T-cell (primary cell): ENCODE measurements around the gene TIPIN. TPM values are rescaled to one million over a fixed set of nuclear protein-coding genes. Genes with fewer than 3 reads are reported as not detected.
A peak's percentile ranks its signal among the peaks of the same experiment; 100 is the strongest.

Experiments used
- ATAC-seq, 4 experiments: fragments of 200-7000 bp in 3 of 4; fragments of 150-1000 bp in 1 of 4; cut with Tn5 transposase; replicated peaks in 1 of 4; 1 replicate in 3 of 4; 2 replicates in 1 of 4; pipeline ENCODE4 v1.10.0; 2021; ENCODE audit warnings: moderate library complexity in 3 of 4, mild to moderate bottlenecking in 2 of 4, moderate number of reproducible peaks in 1 of 4
- CTCF ChIA-PET, 2 donors: fragments of 300-600 bp; sonication (Branson Sonifier 250); formaldehyde crosslinking; loops; one replicate each; lab custom pipeline; 2022; ENCODE audit warnings: antibody characterized with exemption in 2 of 2; lab: Charles Lee
- POLR2A ChIA-PET, 2 donors: fragments of 300-600 bp; sonication (Branson Sonifier 250); formaldehyde crosslinking; loops; one replicate each; lab custom pipeline; 2022; ENCODE audit warnings: antibody characterized with exemption in 2 of 2; lab: Charles Lee
- DNase-seq, 35 experiments: peaks; one replicate each; pipeline versions ENCODE4 v3.0.0 to v3.0.0-alpha.2; 2013 to 2023
- H3K27ac ChIP-seq: one replicate; pipeline ENCODE4 v1.5.1; 2013; ENCODE audit warnings: low read length
- H3K27me3 ChIP-seq, 2 experiments: replicated peaks in 1 of 2; 1 replicate in 1 of 2; 2 replicates in 1 of 2; pipeline versions ENCODE4 v1.6.1 to v1.7.0; 2013; ENCODE audit warnings: low read length in 1 of 2, mixed read lengths in 1 of 2; ENCODE audit not compliant: control insufficient read depth in 2 of 2, insufficient read depth in 2 of 2; ENCODE audit errors: extremely low read depth in 1 of 2
- H3K36me3 ChIP-seq, 2 donors: 1 replicate in 1 of 2; 2 replicates in 1 of 2; pipeline versions ENCODE4 v1.6.1 to v1.7.0; 2013; ENCODE audit warnings: low read length in 1 of 2; ENCODE audit not compliant: control insufficient read depth in 2 of 2, insufficient read depth in 1 of 2; ENCODE audit errors: extremely low read depth in 1 of 2
- H3K4me1 ChIP-seq, 2 experiments: 1 replicate in 1 of 2; 2 replicates in 1 of 2; pipeline versions ENCODE4 v1.6.1 to v1.7.0; 2013; ENCODE audit warnings: low read length in 2 of 2, mixed read lengths in 1 of 2; ENCODE audit not compliant: insufficient read depth in 2 of 2, control insufficient read depth in 1 of 2; ENCODE audit errors: extremely low read depth in 1 of 2
- H3K4me3 ChIP-seq, 2 donors: 1 replicate in 1 of 2; 2 replicates in 1 of 2; pipeline versions ENCODE4 v1.5.1 to v1.7.0; 2013; ENCODE audit warnings: mild to moderate bottlenecking in 2 of 2, low read length in 1 of 2, moderate library complexity in 1 of 2; ENCODE audit not compliant: control insufficient read depth in 1 of 2; ENCODE audit errors: extremely low read depth in 1 of 2
- H3K9me3 ChIP-seq: 2 replicates; pipeline ENCODE4 v1.7.0; 2013
- H3K27ac Mint-ChIP-seq, 2 donors: one replicate each; pipeline ENCODE4 v1.8.0; 2020 to 2021; ENCODE audit warnings: mild to moderate bottlenecking in 2 of 2, mixed read lengths in 2 of 2
- H3K27me3 Mint-ChIP-seq, 2 donors: one replicate each; pipeline ENCODE4 v1.8.0; 2021 to 2022; ENCODE audit warnings: mixed read lengths in 2 of 2
- H3K36me3 Mint-ChIP-seq: one replicate; pipeline ENCODE4 v1.8.0; 2021; ENCODE audit warnings: mixed read lengths
- H3K4me1 Mint-ChIP-seq, 3 donors: one replicate each; pipeline ENCODE4 v1.8.0; 2020 to 2022; ENCODE audit warnings: mixed read lengths in 3 of 3, mild to moderate bottlenecking in 1 of 3
- H3K4me3 Mint-ChIP-seq, 3 donors: one replicate each; pipeline ENCODE4 v1.8.0; 2020 to 2022; ENCODE audit warnings: mild to moderate bottlenecking in 3 of 3, mixed read lengths in 3 of 3, moderate library complexity in 3 of 3
- H3K9me3 Mint-ChIP-seq, 3 donors: one replicate each; pipeline ENCODE4 v1.8.0; 2020 to 2022; ENCODE audit warnings: mixed read lengths in 3 of 3
- WGBS: methylation state at CpG from one replicate; pipeline ENCODE4 v1.1.5; 2013; ENCODE audit warnings: missing lambda C conversion rate; ENCODE audit not compliant: insufficient coverage; 5-methylcytosine and 5-hydroxymethylcytosine counted together
- total RNA-seq, 35 experiments: library from RNA in 6 of 35; stranded (reverse) in 6 of 35; fragments of 120-200 nt in 1 of 35; gene quantifications; one replicate each; pipeline versions ENCODE4 v1.2.1 to v1.2.4 and lab custom pipeline; 2013 to 2026

Gene TIPIN
- total RNA-seq, 5 donors from 2014 or later (not counting 1 experiment from before 2014, with no cell fraction given): 3.6 to 8.4 (median 6.6) TPM

DNA sequence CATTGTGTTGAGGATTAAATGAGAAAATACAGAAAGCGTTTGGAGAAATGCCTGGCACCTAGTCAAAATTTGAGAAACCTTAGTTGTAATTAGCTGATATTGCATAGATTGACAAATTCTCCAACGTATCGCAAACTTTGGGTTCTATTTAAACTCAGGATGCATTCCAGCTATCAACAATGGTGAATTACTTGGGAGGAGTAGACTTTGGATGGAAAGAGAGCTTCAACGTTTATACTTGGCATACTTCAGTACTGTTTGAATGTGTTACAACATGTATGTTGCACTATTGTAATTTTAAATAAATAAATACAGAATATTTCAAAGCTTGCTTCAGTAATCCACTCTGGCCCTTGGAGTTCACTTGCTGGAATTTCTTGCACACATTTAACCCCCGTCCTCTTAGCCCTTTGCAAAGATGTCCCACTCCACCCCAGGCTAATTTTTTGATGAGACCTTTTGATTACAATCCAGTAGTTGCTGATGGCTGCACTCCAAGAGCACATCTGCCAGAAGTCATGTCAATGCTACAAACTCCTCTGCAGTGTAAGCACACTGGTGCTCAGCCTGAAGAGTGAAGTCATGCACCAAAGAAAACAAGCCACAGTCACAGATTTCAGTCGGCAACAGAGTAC lies 67.8 kb downstream of the TIPIN start:
- H3K27ac Mint-ChIP-seq: no peak overlapping the region
- WGBS: 67% methylated on average over 1 of the region's 6 CpGs

DNA sequence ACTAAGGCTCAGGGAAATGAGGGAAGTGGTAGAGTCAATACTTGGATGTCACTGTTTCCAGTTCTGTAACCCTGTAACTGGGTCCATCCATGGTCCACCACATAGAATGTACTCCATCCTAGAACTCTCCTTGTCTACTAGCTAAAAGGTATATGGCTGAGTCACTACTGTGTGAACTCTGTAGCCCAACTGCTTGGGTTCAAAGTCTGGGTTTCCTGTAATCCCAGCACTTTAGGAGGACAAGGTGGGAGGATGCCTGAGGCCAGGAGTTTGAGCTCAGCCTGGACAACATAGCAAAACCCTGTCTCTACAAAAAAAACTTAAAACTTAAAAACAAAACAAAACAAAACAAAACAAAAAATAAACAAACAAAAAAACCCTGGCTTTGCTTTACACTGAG lies 68.4 kb downstream of the TIPIN start:
- Mint-ChIP-seq H3K9me3 (no peaks in the 10 kb centered on the region), H3K4me1 (peaks cover 21 to 28% (median 27%) of the 10 kb centered on the region in 3 donors), H3K27ac (no peak overlapping the region), H3K36me3 (no peaks in the 10 kb centered on the region), H3K4me3 (no peak overlapping the region), H3K27me3 (no peaks in the 10 kb centered on the region)
- H3K27ac ChIP-seq: no peak overlapping the region
- no peaks in the 10 kb centered on the region for H3K27me3 ChIP-seq
- POLR2A ChIA-PET: interaction anchor here in 1 of 2 donors (0.7 kb wide), 1 partner anchor 210 kb away, joined by 3 read pairs; the partner anchor contains the start of gene SNAPC5
- H3K9me3 ChIP-seq: no peaks in the 10 kb centered on the region
- H3K4me1 ChIP-seq: peaks cover 5 to 22% of the 10 kb centered on the region in 2 experiments
- no peak for DNase-seq
- H3K4me3 ChIP-seq: no peak overlapping the region
- CTCF ChIA-PET: interaction anchor here (0.7 to 1.9 kb wide), 2 partner anchors 23 to 650 kb away, joined by 3 to 5 read pairs; no protein-coding TSS in a partner anchor
- H3K36me3 ChIP-seq: no peaks in the 10 kb centered on the region
- ATAC-seq: no peak

More for the DNA sequence above, 67.8 kb downstream of the TIPIN start:
- no peak overlapping the region for H3K27ac ChIP-seq
- H3K9me3 Mint-ChIP-seq: no peaks in the 10 kb centered on the region
- POLR2A ChIA-PET: interaction anchor here (0.6 to 0.7 kb wide), 2 partner anchors 119 to 984 kb away, joined by 3 to 6 read pairs; partner anchors contain the start of gene RNU5B-1 (in 1 of the 2)
- H3K4me3 ChIP-seq: no peak overlapping the region
- no peaks in the 10 kb centered on the region for H3K9me3 ChIP-seq
- ATAC-seq (no peak), DNase-seq (no peak)
- no peak overlapping the region for H3K4me3 Mint-ChIP-seq
- peaks cover 21 to 28% (median 27%) of the 10 kb centered on the region in 3 donors for H3K4me1 Mint-ChIP-seq
- H3K36me3 ChIP-seq: no peaks in the 10 kb centered on the region
- peaks cover 5 to 23% of the 10 kb centered on the region in 2 experiments for H3K4me1 ChIP-seq
- H3K27me3 ChIP-seq: no peaks in the 10 kb centered on the region
- no peaks in the 10 kb centered on the region for H3K36me3 Mint-ChIP-seq
- H3K27me3 Mint-ChIP-seq: no peaks in the 10 kb centered on the region
- CTCF ChIA-PET: interaction anchor here in 1 of 2 donors (0.6 to 1.9 kb wide), 2 partner anchors 618 to 651 kb away, joined by 3 to 5 read pairs; no protein-coding TSS in a partner anchor

DNA sequence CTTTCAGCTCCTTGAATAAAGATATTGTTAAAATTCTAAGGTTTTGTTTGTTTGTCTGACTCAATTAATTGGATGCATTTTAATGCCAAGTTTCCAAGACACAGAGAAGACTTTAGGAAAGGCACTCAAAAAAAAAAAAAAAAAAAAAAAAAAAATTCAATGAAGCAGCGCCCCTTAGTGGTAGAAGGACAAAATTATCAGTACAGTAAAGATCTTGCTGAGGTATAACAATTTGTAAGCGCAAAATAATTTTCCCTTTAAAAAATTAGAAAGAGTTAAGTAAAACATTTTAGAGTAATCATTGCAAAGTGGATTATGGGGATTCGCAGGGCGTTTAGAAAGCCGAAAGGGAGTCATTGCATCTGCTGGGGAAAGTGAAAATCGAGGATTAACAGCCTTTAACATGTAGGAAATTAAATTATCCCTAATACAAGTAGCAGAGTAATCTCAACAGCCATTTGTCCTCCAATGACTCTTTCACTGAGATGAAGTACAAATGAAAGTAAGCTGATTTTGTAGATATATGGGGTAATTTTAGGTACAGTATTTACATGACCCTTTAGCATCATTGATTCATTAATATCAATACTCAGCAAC lies 68.9 kb downstream of the TIPIN start:
- no peak for ATAC-seq
- POLR2A ChIA-PET: interaction anchor here (0.6 to 0.7 kb wide), 3 partner anchors 15 to 732 kb away, joined by 3 to 5 read pairs (median 5); partner anchors contain the start of gene SNAPC5 (in 1 of the 2)
- peaks cover 17 to 26% (median 25%) of the 10 kb centered on the region in 3 donors for H3K4me1 Mint-ChIP-seq
- H3K36me3 Mint-ChIP-seq: no peaks in the 10 kb centered on the region
- H3K27ac Mint-ChIP-seq: no peak overlapping the region
- H3K9me3 ChIP-seq: no peaks in the 10 kb centered on the region
- no peak overlapping the region for H3K4me3 ChIP-seq
- peak in 1 of 35 experiments; percentile 57 for DNase-seq
- H3K27me3 Mint-ChIP-seq: no peaks in the 10 kb centered on the region
- no peak overlapping the region for H3K27ac ChIP-seq
- WGBS: no CpG with 5 or more reads among the region's 6 CpGs
- no peak overlapping the region for H3K4me3 Mint-ChIP-seq
- H3K9me3 Mint-ChIP-seq: no peaks in the 10 kb centered on the region
- no peaks in the 10 kb centered on the region for H3K36me3 ChIP-seq
- H3K27me3 ChIP-seq: no peaks in the 10 kb centered on the region
- CTCF ChIA-PET: interaction anchor here (0.5 to 1.9 kb wide), 4 partner anchors 22 to 769 kb away, joined by 3 to 6 read pairs (median 4); no protein-coding TSS in a partner anchor
- peaks cover 3 to 16% of the 10 kb centered on the region in 2 experiments for H3K4me1 ChIP-seq

Other genes with a start within 250 kb of the TIPIN start
- under 1 TPM in 1 of 5 donors, not detected in 4; 0.20 TPM for gene MEGF11, start 102.9 kb downstream of the TIPIN start, total RNA-seq
- gene DIS3L, start 63.1 kb downstream of the TIPIN start, total RNA-seq: 10 to 100 TPM; 29.9 to 36.9 (median 30.2) TPM
- 10 to 100 TPM; 38.7 to 62.8 (median 49.4) TPM for gene MAP2K1, start 30.2 kb upstream of the TIPIN start, total RNA-seq
- gene SNAPC5, start 141.1 kb upstream of the TIPIN start, total RNA-seq: 10 to 100 TPM; 23.4 to 37.5 (median 34.0) TPM
- 1,000 to 10,000 TPM; 3,314 to 3,887 (median 3,346) TPM for gene RPL4, start 148.2 kb upstream of the TIPIN start, total RNA-seq
- gene ZWILCH, start 148.6 kb upstream of the TIPIN start, total RNA-seq: 1 to 10 TPM; 4.9 to 9.2 (median 6.2) TPM
- gene LCTL, start 209.3 kb upstream of the TIPIN start, total RNA-seq: not detected